ENCODE data around the gene WNT11. TPM values are rescaled to one million over a fixed set of nuclear protein-coding genes. Genes with fewer than 3 reads are reported as not detected.

Gene WNT11
- total and polyA plus RNA-seq, 2 of the 13 experiments (the other 11 are each of a cell fraction or from before 2014, with no cell fraction given): 0.34 to 0.66 TPM

DNA sequence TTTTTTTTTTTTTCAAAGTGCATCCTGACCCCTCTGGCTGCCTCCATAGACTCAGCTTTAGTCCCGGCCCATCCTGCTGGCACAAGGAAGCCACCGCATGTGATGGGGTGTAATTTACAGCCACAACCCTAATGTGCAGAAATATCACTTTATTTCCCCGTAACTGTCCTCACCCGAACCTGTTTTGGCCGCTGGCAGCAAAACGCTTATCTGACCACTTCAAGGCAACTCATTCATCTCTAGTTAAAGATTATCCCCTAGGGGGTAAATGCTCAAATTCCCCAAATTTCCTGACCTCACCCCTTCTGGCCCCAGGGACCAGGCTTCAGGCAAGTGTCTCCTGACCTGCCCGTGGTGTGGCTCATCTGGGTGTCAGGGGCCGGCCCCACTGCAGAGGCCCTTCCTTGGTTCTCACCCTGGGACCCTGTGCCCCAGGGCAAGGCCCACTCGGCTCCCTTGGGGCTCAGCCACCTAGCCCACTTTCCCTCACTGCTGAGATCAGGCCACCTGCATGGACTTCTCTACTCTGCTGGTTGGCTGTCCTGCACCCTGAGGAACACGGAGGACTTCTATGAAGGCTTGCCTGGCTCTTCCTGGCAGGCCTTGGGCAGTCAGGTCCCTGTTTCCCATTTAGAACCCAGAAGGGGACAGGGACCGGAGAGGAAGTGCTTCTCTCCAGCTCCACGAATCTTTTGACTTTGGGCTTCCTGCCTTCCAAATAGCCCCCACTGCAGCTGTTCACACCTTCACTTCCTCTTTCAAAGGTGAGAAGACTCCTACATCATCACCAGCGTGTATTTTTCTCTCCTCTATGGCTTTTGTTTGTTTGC lies 53.3 kb downstream of the WNT11 start (continued):
- TF ChIP-seq, protein P1, sequence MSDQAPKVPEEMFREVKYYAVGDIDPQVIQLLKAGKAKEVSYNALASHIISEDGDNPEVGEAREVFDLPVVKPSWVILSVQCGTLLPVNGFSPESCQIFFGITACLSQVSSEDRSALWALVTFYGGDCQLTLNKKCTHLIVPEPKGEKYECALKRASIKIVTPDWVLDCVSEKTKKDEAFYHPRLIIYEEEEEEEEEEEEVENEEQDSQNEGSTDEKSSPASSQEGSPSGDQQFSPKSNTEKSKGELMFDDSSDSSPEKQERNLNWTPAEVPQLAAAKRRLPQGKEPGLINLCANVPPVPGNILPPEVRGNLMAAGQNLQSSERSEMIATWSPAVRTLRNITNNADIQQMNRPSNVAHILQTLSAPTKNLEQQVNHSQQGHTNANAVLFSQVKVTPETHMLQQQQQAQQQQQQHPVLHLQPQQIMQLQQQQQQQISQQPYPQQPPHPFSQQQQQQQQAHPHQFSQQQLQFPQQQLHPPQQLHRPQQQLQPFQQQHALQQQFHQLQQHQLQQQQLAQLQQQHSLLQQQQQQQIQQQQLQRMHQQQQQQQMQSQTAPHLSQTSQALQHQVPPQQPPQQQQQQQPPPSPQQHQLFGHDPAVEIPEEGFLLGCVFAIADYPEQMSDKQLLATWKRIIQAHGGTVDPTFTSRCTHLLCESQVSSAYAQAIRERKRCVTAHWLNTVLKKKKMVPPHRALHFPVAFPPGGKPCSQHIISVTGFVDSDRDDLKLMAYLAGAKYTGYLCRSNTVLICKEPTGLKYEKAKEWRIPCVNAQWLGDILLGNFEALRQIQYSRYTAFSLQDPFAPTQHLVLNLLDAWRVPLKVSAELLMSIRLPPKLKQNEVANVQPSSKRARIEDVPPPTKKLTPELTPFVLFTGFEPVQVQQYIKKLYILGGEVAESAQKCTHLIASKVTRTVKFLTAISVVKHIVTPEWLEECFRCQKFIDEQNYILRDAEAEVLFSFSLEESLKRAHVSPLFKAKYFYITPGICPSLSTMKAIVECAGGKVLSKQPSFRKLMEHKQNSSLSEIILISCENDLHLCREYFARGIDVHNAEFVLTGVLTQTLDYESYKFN (CRISPR knock-in tag; conservative IDR thresholded peaks at IDR 0.05): peak; percentile 46
- TF ChIP-seq, protein P2, sequence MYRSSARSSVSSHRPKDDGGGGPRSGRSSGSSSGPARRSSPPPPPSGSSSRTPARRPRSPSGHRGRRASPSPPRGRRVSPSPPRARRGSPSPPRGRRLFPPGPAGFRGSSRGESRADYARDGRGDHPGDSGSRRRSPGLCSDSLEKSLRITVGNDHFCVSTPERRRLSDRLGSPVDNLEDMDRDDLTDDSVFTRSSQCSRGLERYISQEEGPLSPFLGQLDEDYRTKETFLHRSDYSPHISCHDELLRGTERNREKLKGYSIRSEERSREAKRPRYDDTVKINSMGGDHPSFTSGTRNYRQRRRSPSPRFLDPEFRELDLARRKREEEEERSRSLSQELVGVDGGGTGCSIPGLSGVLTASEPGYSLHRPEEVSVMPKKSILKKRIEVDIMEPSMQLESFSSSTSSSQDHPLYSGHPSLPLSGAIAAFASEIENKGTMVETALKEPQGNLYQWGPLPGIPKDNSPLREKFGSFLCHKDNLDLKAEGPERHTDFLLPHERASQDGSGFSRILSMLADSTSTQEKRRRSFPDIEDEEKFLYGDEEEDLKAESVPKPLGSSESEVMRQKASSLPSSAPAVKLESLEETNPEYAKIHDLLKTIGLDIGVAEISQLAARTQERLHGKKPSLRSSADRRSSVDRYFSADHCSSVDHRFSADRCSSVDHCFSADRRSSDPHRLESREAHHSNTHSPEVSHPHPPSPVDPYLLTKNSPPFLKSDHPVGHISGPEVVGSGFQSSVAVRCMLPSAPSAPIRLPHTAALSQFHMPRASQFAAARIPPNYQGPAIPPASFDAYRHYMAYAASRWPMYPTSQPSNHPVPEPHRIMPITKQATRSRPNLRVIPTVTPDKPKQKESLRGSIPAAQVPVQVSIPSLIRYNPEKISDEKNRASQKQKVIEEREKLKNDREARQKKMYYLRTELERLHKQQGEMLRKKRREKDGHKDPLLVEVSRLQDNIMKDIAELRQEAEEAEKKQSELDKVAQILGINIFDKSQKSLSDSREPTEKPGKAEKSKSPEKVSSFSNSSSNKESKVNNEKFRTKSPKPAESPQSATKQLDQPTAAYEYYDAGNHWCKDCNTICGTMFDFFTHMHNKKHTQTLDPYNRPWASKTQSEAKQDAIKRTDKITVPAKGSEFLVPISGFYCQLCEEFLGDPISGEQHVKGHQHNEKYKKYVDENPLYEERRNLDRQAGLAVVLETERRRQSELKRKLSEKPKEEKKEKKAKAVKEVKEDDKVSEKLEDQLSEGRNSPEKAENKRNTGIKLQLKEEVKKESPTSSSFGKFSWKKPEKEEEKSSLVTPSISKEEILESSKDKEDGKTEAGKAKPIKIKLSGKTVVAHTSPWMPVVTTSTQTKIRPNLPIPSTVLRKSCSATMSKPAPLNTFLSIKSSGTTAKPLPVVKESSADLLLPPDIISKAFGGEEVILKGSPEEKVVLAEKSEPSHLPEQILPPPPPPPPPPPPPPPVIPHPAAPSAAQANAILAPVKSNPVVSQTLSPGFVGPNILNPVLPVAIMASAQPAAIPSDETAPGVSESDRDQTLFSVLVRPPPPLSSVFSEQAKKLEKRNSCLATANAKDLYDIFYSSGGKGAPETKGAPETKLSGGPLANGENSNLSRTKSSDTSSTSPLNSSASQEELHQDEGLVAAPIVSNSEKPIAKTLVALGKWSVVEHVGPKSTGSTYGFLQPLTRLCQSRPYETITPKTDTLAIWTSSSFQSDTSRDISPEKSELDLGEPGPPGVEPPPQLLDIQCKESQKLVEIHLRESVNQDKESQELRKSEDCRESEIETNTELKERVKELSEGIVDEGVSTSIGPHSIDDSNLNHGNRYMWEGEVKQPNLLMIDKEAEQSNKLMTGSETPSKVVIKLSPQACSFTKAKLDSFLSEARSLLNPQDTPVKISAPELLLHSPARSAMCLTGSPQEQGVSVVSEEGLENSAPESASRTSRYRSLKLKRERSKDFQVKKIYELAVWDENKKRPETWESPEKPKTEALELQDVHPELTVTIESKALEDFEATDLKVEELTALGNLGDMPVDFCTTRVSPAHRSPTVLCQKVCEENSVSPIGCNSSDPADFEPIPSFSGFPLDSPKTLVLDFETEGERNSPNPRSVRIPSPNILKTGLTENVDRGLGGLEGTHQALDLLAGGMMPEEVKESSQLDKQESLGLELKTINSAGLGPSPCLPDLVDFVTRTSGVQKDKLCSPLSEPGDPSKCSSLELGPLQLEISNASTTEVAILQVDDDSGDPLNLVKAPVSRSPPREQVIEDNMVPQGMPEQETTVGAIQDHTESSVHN (CRISPR knock-in tag; IDR thresholded peaks at IDR 0.05): no peak
- TF ChIP-seq, protein P3, sequence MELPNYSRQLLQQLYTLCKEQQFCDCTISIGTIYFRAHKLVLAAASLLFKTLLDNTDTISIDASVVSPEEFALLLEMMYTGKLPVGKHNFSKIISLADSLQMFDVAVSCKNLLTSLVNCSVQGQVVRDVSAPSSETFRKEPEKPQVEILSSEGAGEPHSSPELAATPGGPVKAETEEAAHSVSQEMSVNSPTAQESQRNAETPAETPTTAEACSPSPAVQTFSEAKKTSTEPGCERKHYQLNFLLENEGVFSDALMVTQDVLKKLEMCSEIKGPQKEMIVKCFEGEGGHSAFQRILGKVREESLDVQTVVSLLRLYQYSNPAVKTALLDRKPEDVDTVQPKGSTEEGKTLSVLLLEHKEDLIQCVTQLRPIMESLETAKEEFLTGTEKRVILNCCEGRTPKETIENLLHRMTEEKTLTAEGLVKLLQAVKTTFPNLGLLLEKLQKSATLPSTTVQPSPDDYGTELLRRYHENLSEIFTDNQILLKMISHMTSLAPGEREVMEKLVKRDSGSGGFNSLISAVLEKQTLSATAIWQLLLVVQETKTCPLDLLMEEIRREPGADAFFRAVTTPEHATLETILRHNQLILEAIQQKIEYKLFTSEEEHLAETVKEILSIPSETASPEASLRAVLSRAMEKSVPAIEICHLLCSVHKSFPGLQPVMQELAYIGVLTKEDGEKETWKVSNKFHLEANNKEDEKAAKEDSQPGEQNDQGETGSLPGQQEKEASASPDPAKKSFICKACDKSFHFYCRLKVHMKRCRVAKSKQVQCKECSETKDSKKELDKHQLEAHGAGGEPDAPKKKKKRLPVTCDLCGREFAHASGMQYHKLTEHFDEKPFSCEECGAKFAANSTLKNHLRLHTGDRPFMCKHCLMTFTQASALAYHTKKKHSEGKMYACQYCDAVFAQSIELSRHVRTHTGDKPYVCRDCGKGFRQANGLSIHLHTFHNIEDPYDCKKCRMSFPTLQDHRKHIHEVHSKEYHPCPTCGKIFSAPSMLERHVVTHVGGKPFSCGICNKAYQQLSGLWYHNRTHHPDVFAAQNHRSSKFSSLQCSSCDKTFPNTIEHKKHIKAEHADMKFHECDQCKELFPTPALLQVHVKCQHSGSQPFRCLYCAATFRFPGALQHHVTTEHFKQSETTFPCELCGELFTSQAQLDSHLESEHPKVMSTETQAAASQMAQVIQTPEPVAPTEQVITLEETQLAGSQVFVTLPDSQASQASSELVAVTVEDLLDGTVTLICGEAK (IDR thresholded peaks at IDR 0.05): no peak
- TF ChIP-seq, protein P3 (CRISPR knock-in tag; IDR thresholded peaks at IDR 0.05): no peak
